ENCODE measurements around the gene HEMK1.

- TF ChIP-seq CTCF (conservative IDR thresholded peaks at IDR 0.05; ENCODE audit: low read length) (no peak), EZH2phosphoT487 (IDR thresholded peaks at IDR 0.05; ENCODE audit: borderline replicate concordance, low read depth, low read length) (no peak)
Measured at GRCh38 chr3:50603261-50604109, 34.2 kb downstream of the HEMK1 start.
